Natural killer cell treated with Interleukin-12 subunit alpha and Interleukin-12 subunit beta and Interleukin-15 and Interleukin-18, amount 100 ng/mL, for 72 hours (primary cell): ENCODE results near the gene CD180. TPM values are rescaled to one million over a fixed set of nuclear protein-coding genes. Genes with fewer than 3 reads are reported as not detected.

Source experiments
- ATAC-seq, 2 donors: fragments of 150-1000 bp; cut with Tn5 transposase in 1 of 2; sonication (Bioruptor Pico), chemical (Tn5 transposase) in 1 of 2; 2 replicates each; pipeline ENCODE4 v1.10.0; 2021
- DNase-seq: peaks from one replicate; pipeline ENCODE4 v3.0.0; 2022; ENCODE audit warnings: low spot score
- H3K27ac Mint-ChIP-seq, 2 donors: 1 replicate in 1 of 2; 2 replicates in 1 of 2; pipeline ENCODE4 v1.8.0; 2022; ENCODE audit warnings: mixed read lengths in 2 of 2, mild to moderate bottlenecking in 1 of 2, moderate library complexity in 1 of 2
- H3K27me3 Mint-ChIP-seq, 2 donors: 1 replicate in 1 of 2; 2 replicates in 1 of 2; pipeline ENCODE4 v1.8.0; 2022; ENCODE audit warnings: mixed read lengths in 2 of 2
- H3K36me3 Mint-ChIP-seq: one replicate; pipeline ENCODE4 v1.8.0; 2022; ENCODE audit warnings: mixed read lengths
- H3K4me1 Mint-ChIP-seq, 2 donors: 1 replicate in 1 of 2; 2 replicates in 1 of 2; pipeline ENCODE4 v1.8.0; 2022; ENCODE audit warnings: low read depth in 2 of 2, mixed read lengths in 2 of 2, mild to moderate bottlenecking in 1 of 2
- H3K4me3 Mint-ChIP-seq: one replicate; pipeline ENCODE4 v1.8.0; 2022; ENCODE audit warnings: mixed read lengths
- H3K9me3 Mint-ChIP-seq: 2 replicates; pipeline ENCODE4 v1.8.0; 2022; ENCODE audit warnings: mixed read lengths
- total RNA-seq, 2 donors: library from RNA; stranded (reverse); gene quantifications; one replicate each; pipeline ENCODE4 v1.2.3, GENCODE V29; 2022

Gene CD180
- total RNA-seq = under 1 TPM in 1 of 2 donors, not detected in 1; 0.14 TPM

DNA sequence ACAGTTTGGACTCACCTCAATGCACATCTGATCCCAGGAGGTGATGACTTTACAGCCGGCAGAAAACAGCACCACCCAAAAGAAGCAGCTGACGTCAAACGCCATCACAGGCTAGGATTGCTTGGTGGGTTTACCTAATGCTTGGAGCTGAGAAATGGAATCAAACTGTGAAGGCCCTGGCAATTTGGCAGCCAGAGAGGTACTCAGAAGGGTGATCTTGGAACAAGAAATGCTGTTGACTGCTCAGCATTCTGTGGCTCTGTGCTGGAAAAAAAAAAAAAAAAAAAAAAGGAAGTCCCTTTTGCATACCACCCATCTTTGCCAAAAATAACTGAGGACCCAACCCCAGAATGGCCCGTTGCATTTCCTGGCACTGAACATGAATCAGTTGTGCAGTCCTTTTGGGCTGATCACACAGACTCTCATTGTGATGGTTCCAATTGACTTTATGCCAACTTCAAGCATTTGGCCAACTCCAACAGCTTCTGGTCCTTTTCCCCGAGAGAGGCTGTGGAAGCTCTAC is at the start of gene CD180:
TSS of gene CD180 (minus strand) at position 263 of the 523 bp plus-strand sequence. CDS start at position 105, 158 bp downstream.
- Mint-ChIP-seq H3K36me3 (no peaks in the 10 kb centered on the region), H3K4me1 (peaks cover 19 to 31% of the 10 kb centered on the region in 2 donors), H3K27ac (no peak within 1 kb of the TSS), H3K9me3 (no peaks in the 10 kb centered on the region), H3K4me3 (peak within 1 kb of the TSS; percentile 32), H3K27me3 (no peaks in the 10 kb centered on the region)
- no peak for ATAC-seq
- no peak for DNase-seq

- Mint-ChIP-seq H3K4me1 (peaks cover 0 to 4% of the 10 kb centered on the region in 2 donors), H3K36me3 (no peaks in the 10 kb centered on the region), H3K27ac (no peak overlapping the region), H3K9me3 (no peaks in the 10 kb centered on the region), H3K4me3 (no peak overlapping the region), H3K27me3 (no peaks in the 10 kb centered on the region)
- ATAC-seq (no peak), DNase-seq (no peak)
Observed at GRCh38 chr5:67246108-67246507, 49.5 kb upstream of the CD180 start.

DNA sequence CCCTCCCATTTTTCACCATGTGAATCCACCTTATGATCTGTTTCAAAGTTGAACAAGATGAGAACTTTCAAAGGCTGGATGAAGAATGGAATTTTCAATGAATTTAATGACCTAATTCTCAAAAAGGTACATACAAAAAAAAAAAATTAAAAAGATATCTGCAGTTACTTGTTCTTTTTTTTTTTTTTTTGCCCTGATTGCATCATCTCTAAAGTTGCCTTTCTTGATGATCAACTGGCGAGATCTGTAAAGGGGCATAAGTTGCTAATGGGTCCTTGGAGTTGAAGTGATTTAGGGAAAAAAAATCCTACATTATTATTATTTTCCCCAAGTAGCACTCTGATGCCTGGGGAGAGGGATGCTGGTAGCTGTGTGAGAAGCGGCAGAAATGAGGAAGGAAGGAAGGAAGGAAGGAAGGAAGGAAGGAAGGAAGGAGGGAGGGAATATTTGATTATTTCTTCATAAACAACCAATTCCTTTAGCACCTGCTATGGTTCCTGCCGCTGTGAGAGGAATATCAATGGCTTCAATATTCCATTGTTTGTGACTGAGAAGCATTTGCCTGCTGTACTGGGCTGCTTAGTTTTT is 48.8 kb upstream of the CD180 start:
- Mint-ChIP-seq H3K27ac (no peak overlapping the region), H3K36me3 (no peaks in the 10 kb centered on the region), H3K9me3 (no peaks in the 10 kb centered on the region), H3K4me3 (no peak overlapping the region), H3K4me1 (peaks cover 0 to 4% of the 10 kb centered on the region in 2 donors), H3K27me3 (no peaks in the 10 kb centered on the region)
- DNase-seq (no peak), ATAC-seq (no peak)

DNA sequence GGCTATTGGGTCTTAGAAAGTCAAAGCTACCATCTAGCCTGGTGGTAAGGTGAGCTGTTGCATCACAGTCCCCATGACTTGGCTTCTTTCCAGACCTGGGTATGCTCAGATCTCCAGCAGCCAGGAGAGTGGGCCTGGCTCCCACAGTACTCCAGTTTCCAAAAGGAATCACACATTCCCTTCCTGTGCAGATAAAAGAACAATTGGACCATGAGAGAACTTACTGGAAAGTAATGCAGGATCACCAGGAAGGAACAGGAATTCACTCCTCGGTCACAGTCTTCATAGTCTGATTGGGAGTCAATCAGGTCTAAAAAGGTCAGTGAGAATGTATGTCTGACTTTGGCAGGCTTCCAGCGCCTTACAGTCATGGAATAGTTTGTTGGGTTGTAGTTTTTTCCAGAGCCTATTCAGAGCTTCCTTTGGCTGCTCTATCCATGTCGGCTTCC is 47.8 kb upstream of the CD180 start:
- ATAC-seq (no peak), DNase-seq (no peak)
- Mint-ChIP-seq H3K9me3 (no peaks in the 10 kb centered on the region), H3K27ac (no peak overlapping the region), H3K36me3 (no peaks in the 10 kb centered on the region), H3K4me1 (peaks cover 0 to 4% of the 10 kb centered on the region in 2 donors), H3K4me3 (no peak overlapping the region), H3K27me3 (no peaks in the 10 kb centered on the region)

DNA sequence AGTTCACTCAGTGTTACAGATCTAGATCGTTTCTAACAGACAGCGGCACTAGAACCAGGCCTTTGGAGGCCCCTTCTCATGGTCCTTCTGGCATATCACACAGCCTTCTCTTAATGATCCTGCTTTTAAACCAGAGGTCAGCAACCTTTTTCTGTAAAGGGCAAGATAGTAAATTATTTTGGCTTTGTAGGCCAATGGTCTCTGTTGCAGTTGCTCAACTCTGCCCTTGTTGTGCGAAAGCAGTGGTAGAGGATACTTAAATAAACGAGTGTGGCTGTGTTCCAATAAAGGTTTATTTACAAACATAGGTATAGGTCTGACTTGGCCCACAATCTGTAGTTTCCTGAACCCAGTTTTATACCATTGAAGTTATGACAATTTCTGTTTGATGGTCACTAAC is 47.3 kb upstream of the CD180 start:
- H3K4me3 Mint-ChIP-seq = no peak overlapping the region
- DNase-seq = no peak
- ATAC-seq = no peak
- no peaks in the 10 kb centered on the region for H3K9me3 Mint-ChIP-seq
- H3K27me3 Mint-ChIP-seq = no peaks in the 10 kb centered on the region
- H3K36me3 Mint-ChIP-seq = no peaks in the 10 kb centered on the region
- no peak overlapping the region for H3K27ac Mint-ChIP-seq
- H3K4me1 Mint-ChIP-seq = peaks cover 0 to 4% of the 10 kb centered on the region in 2 donors

GRCh38 chr5:67243349-67243748 is 46.8 kb upstream of the CD180 start:
- Mint-ChIP-seq H3K4me1 (peaks cover 0 to 4% of the 10 kb centered on the region in 2 donors), H3K4me3 (no peak overlapping the region), H3K36me3 (no peaks in the 10 kb centered on the region), H3K27me3 (no peaks in the 10 kb centered on the region), H3K27ac (no peak overlapping the region), H3K9me3 (no peaks in the 10 kb centered on the region)
- DNase-seq = no peak
- no peak for ATAC-seq

GRCh38 chr5:67241326-67241725 is 44.7 kb upstream of the CD180 start:
- DNase-seq (no peak), ATAC-seq (no peak)
- Mint-ChIP-seq H3K27me3 (no peaks in the 10 kb centered on the region), H3K4me3 (no peak overlapping the region), H3K27ac (no peak overlapping the region), H3K9me3 (no peaks in the 10 kb centered on the region), H3K4me1 (no peaks in the 10 kb centered on the region), H3K36me3 (no peaks in the 10 kb centered on the region)

DNA sequence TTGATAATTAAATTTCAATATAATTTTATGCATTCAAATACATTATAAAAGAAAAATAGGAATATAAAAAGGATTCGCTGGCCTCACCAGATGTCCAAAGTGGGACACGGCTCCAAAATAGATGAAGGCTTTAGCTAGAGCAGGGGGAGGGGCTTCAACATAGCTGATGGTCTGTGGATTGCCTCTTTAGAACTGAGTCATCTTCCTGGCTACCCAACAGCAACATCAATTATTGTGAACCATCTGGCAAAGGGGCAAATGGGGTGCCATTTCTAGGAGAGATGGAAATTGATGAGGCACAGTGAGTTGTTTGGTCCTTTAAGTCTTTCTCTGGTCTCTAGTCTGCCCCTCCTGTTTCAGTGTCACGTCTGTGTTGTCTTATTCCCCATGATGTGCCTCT is 44.2 kb upstream of the CD180 start:
- no peaks in the 10 kb centered on the region for H3K36me3 Mint-ChIP-seq
- H3K27me3 Mint-ChIP-seq = peaks cover 0 to 4% of the 10 kb centered on the region in 2 donors
- H3K4me1 Mint-ChIP-seq = no peaks in the 10 kb centered on the region
- H3K9me3 Mint-ChIP-seq = no peaks in the 10 kb centered on the region
- no peak for DNase-seq
- ATAC-seq = no peak
- no peak overlapping the region for H3K4me3 Mint-ChIP-seq
- H3K27ac Mint-ChIP-seq = no peak overlapping the region

DNA sequence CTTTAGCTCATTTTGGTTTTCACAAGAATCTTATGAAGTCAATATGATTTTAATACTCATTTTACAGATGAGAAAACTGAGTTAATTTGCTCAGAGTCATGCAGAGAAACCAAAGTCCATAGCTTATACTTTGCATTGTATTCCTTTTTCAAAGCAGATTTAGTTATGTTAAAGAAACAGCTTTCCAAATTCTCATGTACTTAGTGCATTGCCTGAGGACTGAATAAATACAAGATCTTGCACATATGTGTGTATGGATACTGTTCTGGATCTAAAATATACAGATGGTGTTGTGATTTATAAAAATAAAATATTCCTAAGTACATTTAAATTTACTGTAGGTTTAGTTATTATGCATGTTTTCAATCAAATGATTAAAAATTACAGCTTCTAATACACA is 43.5 kb upstream of the CD180 start:
- H3K4me1 Mint-ChIP-seq = no peaks in the 10 kb centered on the region
- no peak overlapping the region for H3K27ac Mint-ChIP-seq
- ATAC-seq = no peak
- H3K27me3 Mint-ChIP-seq = peaks cover 0 to 8% of the 10 kb centered on the region in 2 donors
- no peak for DNase-seq
- no peak overlapping the region for H3K4me3 Mint-ChIP-seq
- H3K36me3 Mint-ChIP-seq = no peaks in the 10 kb centered on the region
- no peaks in the 10 kb centered on the region for H3K9me3 Mint-ChIP-seq

DNA sequence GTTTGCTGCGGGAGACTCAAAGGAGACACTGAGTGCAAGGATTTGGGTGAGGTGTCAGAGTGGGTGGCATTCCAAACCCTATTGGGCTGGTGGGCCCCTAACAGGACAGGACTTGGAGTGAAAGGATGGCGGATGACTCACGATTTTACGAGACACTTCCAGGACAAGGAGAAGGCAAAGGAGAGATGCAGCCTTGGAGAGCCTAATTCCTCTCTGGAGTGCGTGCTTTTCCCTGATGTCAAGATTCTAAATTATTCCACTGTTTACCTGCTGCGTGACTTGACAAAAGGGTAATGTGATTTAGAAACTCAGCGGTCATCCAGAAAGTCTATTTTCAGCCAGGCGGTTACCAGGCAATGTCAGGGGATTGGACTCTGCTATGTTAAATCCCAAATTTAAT is 41.6 kb upstream of the CD180 start:
- Mint-ChIP-seq H3K4me3 (no peak overlapping the region), H3K9me3 (no peaks in the 10 kb centered on the region), H3K36me3 (no peaks in the 10 kb centered on the region), H3K27me3 (peaks cover 0 to 8% of the 10 kb centered on the region in 2 donors), H3K4me1 (no peaks in the 10 kb centered on the region), H3K27ac (no peak overlapping the region)
- ATAC-seq (no peak), DNase-seq (no peak)

DNA sequence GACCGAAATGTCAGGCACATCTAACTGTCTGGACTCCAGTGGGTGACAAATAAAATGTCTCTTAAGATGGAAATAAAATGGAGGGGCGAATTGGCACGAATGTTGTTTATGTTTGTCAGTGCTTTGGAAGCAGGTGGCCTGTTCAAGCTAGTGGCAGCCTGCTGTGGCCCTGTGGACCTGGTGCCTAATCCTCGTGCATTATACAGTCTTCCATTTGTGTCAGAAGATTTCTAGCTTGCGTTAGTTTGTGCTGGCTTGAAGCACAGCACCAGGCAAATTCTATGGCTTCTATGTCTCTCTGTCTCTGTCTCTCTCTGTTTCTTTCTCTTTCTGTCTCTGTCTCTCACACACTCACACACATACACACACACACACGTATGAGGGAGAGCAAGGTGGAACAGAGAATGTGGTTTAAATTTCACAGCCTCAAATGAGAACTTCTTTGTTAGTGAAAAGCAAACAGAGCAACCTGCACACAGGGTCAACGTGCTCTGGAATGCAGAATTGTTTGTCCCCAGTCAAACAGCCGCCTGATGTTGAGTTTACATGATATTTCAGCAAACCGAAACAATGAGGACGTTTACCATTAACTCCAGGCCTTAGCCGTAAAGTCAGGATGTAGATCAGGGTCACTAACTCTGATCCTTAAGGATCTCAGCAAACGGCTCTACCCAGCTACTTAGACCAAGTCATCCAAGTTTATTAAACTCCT is 39.0 kb upstream of the CD180 start:
- H3K36me3 Mint-ChIP-seq = no peaks in the 10 kb centered on the region
- H3K27me3 Mint-ChIP-seq = peaks cover 3 to 8% of the 10 kb centered on the region in 2 donors
- DNase-seq = no peak
- H3K4me3 Mint-ChIP-seq = no peak overlapping the region
- ATAC-seq = no peak
- H3K4me1 Mint-ChIP-seq = no peaks in the 10 kb centered on the region
- no peaks in the 10 kb centered on the region for H3K9me3 Mint-ChIP-seq
- no peak overlapping the region for H3K27ac Mint-ChIP-seq

DNA sequence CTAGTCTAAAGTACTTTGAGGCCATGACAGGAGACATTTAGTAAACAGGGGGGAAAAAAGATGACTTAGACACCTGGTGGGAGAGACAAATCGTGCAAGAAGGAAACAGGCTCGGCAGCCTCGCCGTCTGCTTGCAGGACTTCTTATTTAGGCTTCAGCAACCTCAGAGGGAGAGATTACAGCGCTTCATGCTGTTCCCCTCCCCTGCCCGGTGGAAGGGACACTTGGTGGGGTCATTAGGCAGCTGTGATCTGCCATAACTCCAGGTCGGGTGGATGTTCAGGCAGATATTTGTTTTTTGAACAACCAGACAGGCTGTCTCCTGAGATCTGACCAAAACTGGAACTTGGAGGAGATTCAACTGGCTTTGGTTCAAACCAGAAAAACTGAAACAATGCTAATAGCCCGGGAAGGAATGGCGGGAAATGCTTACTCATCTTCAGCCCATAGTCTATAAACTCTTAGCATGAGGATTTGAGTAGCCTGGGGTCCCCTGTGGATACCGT is 38.1 kb upstream of the CD180 start:
- no peak for ATAC-seq
- Mint-ChIP-seq H3K4me3 (no peak overlapping the region), H3K4me1 (no peaks in the 10 kb centered on the region), H3K9me3 (no peaks in the 10 kb centered on the region), H3K27me3 (peaks cover 3 to 8% of the 10 kb centered on the region in 2 donors), H3K36me3 (no peaks in the 10 kb centered on the region), H3K27ac (no peak overlapping the region)
- no peak for DNase-seq

DNA sequence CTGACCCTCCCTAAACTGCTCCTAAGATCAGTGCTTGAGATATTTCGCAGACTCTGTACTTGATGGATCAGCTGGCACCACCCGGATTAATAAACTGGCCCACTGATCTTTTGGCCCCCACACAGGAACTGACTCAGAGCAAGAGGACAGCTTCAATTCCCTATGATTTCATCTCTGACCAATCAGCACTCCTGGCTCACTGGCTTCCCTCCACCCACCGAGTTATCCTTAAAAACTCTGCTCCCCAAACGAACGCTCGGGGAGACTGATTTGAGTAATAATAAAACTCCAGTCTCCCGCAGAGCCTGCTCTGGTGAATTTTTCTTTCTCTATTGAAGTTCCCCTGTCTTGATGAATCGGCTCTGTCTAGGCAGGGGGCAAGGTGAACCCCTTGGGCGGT is 36.5 kb upstream of the CD180 start:
- no peaks in the 10 kb centered on the region for H3K9me3 Mint-ChIP-seq
- no peaks in the 10 kb centered on the region for H3K36me3 Mint-ChIP-seq
- peaks cover 3 to 8% of the 10 kb centered on the region in 2 donors for H3K27me3 Mint-ChIP-seq
- no peak overlapping the region for H3K27ac Mint-ChIP-seq
- no peak for DNase-seq
- H3K4me1 Mint-ChIP-seq = no peaks in the 10 kb centered on the region
- no peak overlapping the region for H3K4me3 Mint-ChIP-seq
- ATAC-seq = no peak

DNA sequence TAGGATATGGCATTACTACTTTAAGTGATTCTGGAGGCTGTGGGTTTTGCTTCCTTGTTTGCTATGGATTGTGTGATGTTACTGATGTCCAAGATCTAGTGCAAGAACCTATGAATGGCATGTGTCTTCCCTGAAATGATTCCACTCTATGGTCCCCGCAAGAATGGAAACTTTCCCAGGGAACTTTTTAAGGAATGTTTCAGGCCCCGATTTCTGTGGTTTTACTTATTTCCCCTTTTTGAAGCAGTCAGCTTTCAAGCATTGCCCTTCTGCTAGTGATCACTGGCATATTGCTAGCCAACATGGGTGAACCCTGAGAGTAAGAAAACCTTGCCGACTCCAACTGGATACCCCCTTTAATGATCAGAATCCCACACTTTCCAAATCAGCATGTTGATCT is 26.6 kb upstream of the CD180 start:
- no peak for ATAC-seq
- peaks cover 21 to 30% of the 10 kb centered on the region in 2 donors for H3K4me1 Mint-ChIP-seq

More for the DNA sequence above, 26.6 kb upstream of the CD180 start:
- H3K27ac Mint-ChIP-seq = peak overlapping the region; percentile 83 to 85
- H3K9me3 Mint-ChIP-seq = no peaks in the 10 kb centered on the region
- no peak for DNase-seq
- no peak overlapping the region for H3K4me3 Mint-ChIP-seq
- no peaks in the 10 kb centered on the region for H3K27me3 Mint-ChIP-seq
- H3K36me3 Mint-ChIP-seq = no peaks in the 10 kb centered on the region
